ENCODE data around the gene IRF8.

IRF8 gene

GRCh38 chr16:85954927-85955519 lies 56.1 kb downstream of the IRF8 start:
- H3K4me1 ChIP-seq (ENCODE audit: insufficient read depth, low read length, poor library complexity, severe bottlenecking): no peaks in the 10 kb centered on the region
- H4K20me1 ChIP-seq (ENCODE audit: insufficient read depth, low read length, poor library complexity, severe bottlenecking): no peaks in the 10 kb centered on the region
- H3K9ac ChIP-seq (ENCODE audit: low read depth, low read length, poor library complexity, severe bottlenecking): no peak overlapping the region
- H3K9me2 ChIP-seq (replicated peaks; ENCODE audit: low read depth, low read length): no peaks in the 10 kb centered on the region
- H3F3A ChIP-seq (ENCODE audit: low read depth): no peaks in the 10 kb centered on the region
- no peak overlapping the region for H3K4me3 ChIP-seq (ENCODE audit: low read length, poor library complexity, severe bottlenecking)
- no peaks in the 10 kb centered on the region for H3K36me3 ChIP-seq (ENCODE audit: insufficient read depth, low read length)
- H2AFZ ChIP-seq (ENCODE audit: low read length): no peak overlapping the region
- no peak for TF ChIP-seq CTCF (conservative IDR thresholded peaks at IDR 0.05; ENCODE audit: low read length)
- TF ChIP-seq EZH2phosphoT487 (IDR thresholded peaks at IDR 0.05; ENCODE audit: borderline replicate concordance): no peak
- H3K4me2 ChIP-seq (ENCODE audit: low read depth, low read length, poor library complexity, severe bottlenecking): no peak overlapping the region
- H3K79me2 ChIP-seq (ENCODE audit: insufficient read depth, low read length): no peaks in the 10 kb centered on the region
- no peaks in the 10 kb centered on the region for H3K27me3 ChIP-seq (ENCODE audit: insufficient read depth, low read length, poor library complexity, severe bottlenecking)
- H3K9me3 ChIP-seq (ENCODE audit: insufficient read depth, low read depth, low read length): no peaks in the 10 kb centered on the region

- H3K9me3 ChIP-seq (ENCODE audit: insufficient read depth, low read depth, low read length): no peaks in the 10 kb centered on the region
- no peaks in the 10 kb centered on the region for H3K4me1 ChIP-seq (ENCODE audit: insufficient read depth, low read length, poor library complexity, severe bottlenecking)
- H3K36me3 ChIP-seq (ENCODE audit: insufficient read depth, low read length): no peaks in the 10 kb centered on the region
- no peak for TF ChIP-seq EZH2phosphoT487 (IDR thresholded peaks at IDR 0.05; ENCODE audit: borderline replicate concordance)
- no peak for TF ChIP-seq CTCF (conservative IDR thresholded peaks at IDR 0.05; ENCODE audit: low read length)
- H3K9me2 ChIP-seq (replicated peaks; ENCODE audit: low read depth, low read length): no peaks in the 10 kb centered on the region
- no peaks in the 10 kb centered on the region for H4K20me1 ChIP-seq (ENCODE audit: insufficient read depth, low read length, poor library complexity, severe bottlenecking)
- H3F3A ChIP-seq (ENCODE audit: low read depth): no peaks in the 10 kb centered on the region
- H3K4me2 ChIP-seq (ENCODE audit: low read depth, low read length, poor library complexity, severe bottlenecking): no peak overlapping the region
- no peaks in the 10 kb centered on the region for H3K79me2 ChIP-seq (ENCODE audit: insufficient read depth, low read length)
- H3K4me3 ChIP-seq (ENCODE audit: low read length, poor library complexity, severe bottlenecking): no peak overlapping the region
- no peaks in the 10 kb centered on the region for H3K27me3 ChIP-seq (ENCODE audit: insufficient read depth, low read length, poor library complexity, severe bottlenecking)
- no peak overlapping the region for H3K9ac ChIP-seq (ENCODE audit: low read depth, low read length, poor library complexity, severe bottlenecking)
- no peak overlapping the region for H2AFZ ChIP-seq (ENCODE audit: low read length)
These were observed 56.6 kb downstream of the IRF8 start for GRCh38 chr16:85955566-85955965.

- no peak overlapping the region for H3K4me2 ChIP-seq (ENCODE audit: low read depth, low read length, poor library complexity, severe bottlenecking)
These were observed 57.5 kb downstream of the IRF8 start for GRCh38 chr16:85956426-85956825.

More at GRCh38 chr16:85956426-85956825, 57.5 kb downstream of the IRF8 start:
- Histone ChIP-seq H3K9me3 (ENCODE audit: insufficient read depth, low read depth, low read length) (no peaks in the 10 kb centered on the region), H3K4me1 (ENCODE audit: insufficient read depth, low read length, poor library complexity, severe bottlenecking) (no peaks in the 10 kb centered on the region), H3K27me3 (ENCODE audit: insufficient read depth, low read length, poor library complexity, severe bottlenecking) (no peaks in the 10 kb centered on the region), H3K79me2 (ENCODE audit: insufficient read depth, low read length) (no peaks in the 10 kb centered on the region), H3K9me2 (replicated peaks; ENCODE audit: low read depth, low read length) (no peaks in the 10 kb centered on the region), H3K4me3 (ENCODE audit: low read length, poor library complexity, severe bottlenecking) (no peak overlapping the region), H2AFZ (ENCODE audit: low read length) (no peak overlapping the region), H4K20me1 (ENCODE audit: insufficient read depth, low read length, poor library complexity, severe bottlenecking) (no peaks in the 10 kb centered on the region), H3K9ac (ENCODE audit: low read depth, low read length, poor library complexity, severe bottlenecking) (no peak overlapping the region), H3K36me3 (ENCODE audit: insufficient read depth, low read length) (no peaks in the 10 kb centered on the region), H3F3A (ENCODE audit: low read depth) (no peaks in the 10 kb centered on the region)
- TF ChIP-seq EZH2phosphoT487 (IDR thresholded peaks at IDR 0.05; ENCODE audit: borderline replicate concordance): no peak
- TF ChIP-seq CTCF (conservative IDR thresholded peaks at IDR 0.05; ENCODE audit: low read length): no peak
